Amniotic epithelial cell (primary cell): ENCODE measurements around the gene TRAF2.

ENCODE experiments used
- DNase-seq: peaks from one replicate; pipeline ENCODE4 v3.0.0-alpha.2; 2010; ENCODE audit warnings: low read depth

Gene TRAF2

DNA sequence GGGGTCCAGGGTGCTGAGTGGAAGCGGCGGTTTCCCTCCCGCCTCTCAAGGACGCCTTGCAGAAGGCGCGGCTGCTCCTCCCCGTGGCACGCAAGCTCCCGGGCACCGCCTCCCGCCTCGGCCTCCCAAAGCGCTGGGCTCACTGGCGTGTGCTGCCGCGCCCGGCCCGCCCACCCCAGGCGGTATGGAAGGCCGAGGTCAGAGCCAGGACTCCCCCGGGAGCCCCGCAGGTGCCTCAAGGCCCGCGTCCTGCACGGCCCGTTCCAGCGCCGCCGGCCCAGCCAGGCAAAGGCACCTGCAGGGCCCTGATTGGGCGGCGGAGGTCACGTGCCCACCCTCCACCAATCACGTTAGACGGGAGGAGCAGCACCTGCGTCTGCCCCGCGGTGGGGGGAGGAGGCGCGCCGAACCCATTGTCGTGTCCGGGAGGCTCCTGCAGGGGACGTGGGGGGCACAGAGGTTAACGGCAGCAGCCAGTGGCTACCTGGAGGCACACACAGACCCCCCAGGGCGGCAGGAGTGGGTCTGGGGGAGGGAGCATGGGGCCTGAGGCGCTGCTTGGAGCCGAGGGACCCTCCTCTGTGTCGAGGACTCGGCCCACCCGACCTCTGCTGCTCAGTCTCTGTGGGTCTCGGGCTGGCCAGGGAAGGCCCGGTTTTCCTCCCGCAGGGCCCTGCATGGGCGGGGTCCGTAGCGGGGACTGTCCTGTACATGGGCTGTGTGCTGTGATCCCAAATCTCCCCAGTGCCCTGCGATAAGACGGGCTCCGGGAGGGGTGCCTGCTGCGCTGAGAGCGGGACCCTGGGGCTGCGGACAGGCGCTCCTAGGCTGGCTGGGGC is 63.7 kb downstream of the TRAF2 start:
- DNase-seq: peak; percentile 61

DNA sequence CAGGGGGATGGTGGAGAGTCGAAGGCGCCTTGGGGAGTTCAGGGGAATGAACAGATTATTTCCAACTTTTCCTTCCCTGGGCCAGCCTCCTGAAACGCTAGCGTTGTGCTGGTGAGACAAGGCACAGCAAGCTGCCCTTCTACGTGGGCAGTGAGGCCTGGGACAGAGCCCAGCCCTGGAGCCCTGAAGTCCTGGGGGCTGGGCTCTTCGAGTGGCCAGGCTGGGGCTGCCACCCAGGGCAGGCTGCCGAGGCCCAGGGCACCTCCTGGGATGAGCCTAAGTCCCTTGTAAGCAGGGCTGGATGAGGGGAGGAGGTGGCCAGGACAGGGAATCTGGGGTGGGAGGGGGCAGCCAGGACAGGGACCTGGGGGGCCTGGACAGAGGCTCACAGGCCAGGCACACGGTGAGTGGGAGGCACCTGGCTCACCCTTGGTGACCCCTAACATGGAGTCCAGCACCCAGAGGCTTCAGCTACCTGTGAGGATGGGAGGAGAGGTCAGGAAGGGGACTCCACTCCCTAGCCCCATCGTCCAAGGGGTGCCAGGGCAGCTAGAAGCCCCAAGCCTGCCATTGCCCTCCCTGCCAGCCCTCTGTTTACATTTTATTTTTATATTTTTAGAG is 64.5 kb downstream of the TRAF2 start:
- no peak for DNase-seq

DNA sequence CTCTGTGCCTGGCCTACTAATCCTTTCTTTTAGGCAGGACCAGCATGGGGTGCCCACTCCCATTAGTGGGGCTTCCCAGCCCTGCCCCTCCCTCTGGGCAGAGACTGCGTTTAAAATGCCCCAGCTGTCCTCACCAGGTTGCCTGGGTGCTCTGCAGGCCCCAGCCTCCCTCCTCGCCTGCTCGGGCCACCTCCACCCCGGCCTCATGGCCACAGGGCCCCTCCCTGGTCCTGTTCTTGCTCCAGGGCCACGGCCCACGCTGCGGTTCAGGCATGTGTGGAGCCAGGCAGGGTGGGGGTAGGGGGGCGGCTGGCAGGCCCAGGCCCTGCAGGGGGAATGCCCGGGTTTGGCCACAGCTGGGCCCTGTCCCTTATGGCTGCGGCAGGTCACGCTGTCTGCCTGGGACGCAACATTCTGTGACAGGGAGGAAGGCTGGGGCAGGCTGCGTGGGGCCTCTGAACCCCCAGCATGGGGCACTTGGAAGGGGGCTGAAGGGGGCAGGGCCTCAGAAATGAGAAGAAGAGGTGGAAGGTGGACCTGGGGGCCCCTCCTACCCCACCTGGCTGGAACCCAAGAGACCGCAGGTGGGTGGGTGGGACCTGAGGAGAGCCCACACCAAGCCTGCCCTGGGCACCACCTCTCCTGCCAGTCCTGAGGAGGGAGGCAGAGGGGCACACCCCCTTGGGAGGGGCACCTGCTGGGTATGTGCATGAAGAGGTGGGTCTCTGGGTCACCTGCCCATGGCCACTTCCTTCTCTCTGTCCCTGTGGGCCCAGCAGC is 65.4 kb downstream of the TRAF2 start, which contains the start of gene LCN12:
LCN12 (plus strand) TSS at position 733 of the 780 bp plus-strand sequence. CDS start 55 bp downstream, outside the sequence.
- DNase-seq: no peak

DNA sequence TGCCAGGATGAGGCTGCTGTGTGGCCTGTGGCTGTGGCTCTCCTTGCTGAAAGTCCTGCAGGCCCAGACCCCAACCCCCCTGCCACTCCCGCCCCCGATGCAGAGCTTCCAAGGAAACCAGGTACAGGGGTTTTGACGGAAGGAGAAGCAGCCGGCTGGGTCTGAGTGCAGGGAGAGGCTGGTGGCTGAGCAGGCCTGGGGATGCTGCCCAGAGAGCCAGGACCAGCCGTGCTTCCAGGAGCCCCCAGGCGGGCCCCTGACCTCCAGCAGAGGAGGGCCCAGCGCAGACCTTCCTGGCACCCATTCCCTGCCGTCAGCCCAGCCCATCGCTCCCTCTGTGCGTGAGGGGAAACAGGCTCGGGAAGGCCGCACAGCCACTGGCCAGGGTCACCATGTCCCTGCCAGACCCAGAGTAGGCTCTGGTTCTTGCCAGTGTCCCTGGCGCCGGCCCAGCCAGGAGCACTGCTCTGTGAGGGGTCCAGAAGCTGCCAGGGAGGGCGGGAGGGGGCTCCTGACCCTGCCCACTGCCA is 66.1 kb downstream of the TRAF2 start:
- DNase-seq: no peak

DNA sequence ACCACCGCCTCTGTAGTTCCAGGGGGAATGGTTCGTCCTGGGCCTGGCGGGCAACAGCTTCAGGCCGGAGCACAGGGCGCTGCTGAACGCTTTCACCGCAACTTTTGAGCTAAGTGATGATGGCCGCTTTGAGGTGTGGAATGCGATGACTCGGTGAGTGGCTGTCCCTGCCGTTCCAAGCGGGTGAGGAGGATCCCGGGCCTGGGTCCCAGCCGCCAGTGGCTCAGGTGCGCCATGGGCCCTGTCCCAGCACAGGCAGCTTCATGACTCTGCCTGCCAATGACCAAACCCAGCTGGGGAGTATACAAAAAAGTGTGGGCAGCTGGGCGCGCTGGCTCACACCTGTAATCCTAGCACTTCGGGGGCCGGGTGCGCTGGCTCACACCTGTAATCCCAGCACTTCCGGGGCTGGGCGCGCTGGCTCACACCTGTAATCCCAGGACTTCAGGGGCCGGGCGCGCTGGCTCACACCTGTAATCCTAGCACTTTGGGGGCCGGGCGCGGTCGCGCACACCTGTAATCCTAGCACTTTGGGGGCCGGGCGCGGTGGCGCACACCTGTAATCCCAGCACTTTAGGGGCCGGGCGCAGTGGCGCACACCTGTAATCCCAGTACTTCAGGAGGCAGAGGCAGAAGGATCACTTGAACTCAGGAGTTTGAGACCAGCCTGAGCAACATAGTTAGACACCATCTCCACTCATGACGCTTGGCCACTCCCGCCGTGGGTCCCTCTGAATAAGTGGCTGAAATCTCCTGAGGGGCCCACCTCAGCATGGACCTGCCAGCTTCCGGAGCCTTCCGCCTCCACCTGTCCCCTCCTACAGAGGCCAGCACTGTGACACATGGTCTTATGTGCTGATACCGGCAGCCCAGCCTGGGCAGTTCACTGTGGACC is 66.8 kb downstream of the TRAF2 start:
- DNase-seq: no peak

DNA sequence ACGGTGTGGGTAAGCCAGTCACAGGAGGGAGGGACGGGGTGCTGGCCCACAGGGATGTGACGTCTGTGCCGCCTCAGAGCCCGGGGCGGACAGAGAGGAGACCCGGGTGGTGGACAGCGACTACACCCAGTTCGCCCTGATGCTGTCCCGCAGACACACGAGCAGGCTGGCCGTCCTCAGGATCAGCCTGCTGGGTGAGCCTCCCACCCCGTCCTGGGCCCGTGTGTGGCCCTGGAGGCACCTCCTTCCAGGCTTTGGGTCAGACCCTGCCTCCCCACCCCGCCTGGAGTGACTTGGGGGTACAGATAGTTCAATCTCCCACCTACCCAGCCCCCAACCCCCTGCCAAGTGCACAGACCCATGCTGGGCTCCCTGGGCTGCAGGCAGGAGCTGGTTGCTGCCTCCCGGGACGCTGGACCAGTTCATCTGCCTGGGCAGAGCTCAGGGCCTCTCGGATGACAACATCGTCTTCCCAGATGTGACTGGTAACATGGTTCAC is 67.5 kb downstream of the TRAF2 start:
- DNase-seq: no peak

DNA sequence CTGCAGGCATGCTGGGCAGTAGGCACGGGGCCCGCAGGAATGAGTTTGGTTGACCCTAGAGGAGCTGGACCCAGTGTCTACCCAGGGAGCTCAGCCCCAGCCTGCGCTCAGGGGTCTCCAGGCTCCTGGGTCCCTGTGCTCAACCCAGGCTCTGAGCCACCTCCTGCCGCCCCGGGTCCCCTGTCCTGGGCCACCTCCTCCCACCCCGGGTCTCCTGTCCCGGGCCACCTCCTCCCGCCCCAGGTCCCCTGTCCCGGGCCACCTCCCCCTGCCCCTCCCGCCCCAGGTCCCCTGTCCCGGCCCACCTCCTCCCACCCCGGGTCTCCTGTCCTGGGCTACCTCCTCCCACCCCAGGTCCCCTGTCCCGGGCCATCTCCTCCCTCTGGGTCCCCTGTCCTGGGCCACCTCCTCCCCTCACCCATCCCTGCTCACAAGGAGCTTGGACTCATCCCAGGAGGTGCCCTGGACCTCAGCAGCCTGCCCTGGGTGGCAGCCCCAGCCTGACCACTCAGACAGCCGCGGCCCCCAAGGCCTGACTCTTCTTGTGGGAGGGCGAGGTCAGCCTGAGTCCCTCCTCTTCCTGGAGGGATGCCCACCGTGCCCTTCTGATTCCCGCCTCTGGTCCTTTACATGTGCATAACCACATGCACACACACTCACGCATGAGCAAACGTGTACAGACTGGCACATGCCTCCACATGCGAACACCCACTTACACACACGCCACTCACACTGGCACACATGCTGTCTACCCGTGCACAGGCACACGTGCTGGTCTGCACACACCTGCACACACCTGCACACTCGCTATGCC is 68.2 kb downstream of the TRAF2 start:
- DNase-seq: no peak

DNA sequence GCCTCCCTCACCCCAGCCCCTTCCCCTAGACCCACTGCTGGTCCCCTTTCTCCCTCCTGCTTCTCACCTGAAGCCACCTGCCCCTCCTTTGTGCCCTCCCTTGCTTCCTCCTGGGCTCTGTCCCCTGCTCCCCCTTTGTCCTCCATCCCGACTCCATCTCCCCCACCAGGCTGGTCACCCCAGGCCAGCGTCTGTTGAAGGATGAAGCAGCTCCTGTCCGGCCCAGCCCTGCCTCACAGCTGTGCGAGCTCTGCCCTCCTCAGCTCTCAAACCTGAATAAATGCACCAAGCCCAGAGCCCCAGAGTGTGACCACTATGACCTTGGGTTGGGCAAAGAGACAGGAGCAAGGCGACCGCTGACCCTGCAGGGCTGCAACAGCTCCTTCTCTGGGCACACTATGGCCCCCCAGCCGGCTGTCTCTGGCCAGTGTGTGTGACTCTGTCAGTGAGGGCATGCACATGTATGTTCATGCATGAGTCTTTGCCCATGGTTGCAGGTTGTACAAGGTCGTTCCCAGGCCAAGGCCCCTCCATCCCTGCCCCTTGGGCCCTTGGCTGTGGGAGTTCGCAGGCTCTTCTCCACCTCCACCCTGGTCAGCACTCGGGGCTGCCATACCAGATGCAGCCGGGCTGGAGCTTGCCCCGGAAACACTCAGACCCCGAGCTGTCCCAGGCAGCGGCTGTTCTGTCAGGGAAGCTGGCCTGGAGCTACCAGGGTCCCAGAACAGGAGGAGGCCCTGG is 69.1 kb downstream of the TRAF2 start:
- no peak for DNase-seq

DNA sequence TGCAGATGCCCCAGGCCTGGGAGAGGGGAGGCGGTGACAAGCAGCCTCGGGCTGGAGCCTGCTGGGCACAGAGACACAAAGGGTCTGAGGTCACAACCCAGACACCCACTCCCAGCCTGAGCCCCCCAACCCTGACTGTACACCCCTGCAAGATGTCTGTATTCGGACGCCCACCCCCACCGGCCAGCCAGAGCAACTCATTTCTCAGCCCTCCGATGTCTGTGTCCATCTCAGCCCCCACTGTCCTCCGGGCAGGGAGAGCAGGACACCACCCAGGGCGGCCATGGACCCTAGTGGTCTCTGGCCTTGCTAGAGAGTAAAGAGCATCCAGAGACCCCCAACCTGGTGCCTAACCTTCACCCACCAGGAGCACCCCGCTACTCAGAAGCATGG is 69.6 kb downstream of the TRAF2 start:
- DNase-seq: no peak

DNA sequence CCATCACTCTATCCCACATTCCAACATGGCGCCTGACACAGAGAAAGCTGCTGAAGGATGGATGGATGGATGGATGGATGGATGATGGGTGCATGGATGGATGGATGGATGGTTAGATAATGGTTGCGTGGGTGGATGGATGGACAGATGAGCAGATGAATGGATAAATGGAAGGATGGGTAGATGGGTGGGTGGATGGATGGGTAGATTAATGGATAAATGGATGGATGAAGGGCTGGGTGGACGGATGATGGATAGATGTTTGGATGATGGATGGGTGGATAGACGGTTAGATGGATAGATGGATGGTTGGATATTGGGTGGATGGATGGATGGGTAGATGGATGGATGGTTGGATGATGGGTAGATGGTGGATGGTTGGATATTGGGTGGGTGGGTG is 70.3 kb downstream of the TRAF2 start:
- DNase-seq: no peak

DNA sequence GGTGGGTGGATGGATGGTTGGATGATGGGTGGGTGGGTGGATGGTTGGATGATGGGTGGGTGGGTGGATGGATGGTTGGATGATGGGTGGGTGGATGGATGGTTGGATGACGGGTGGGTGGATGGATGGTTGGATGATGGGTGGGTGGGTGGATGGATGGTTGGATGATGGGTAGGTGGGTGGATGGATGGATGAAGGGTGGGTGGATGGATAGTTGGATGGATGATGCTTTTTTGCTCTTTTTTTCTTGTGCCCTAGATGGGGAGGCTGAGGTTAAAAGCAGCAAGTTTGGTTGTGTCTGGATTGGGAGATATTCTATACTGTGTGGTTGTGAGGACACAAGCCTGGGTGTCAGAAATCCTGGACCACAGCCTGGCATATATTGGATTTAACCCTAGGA is 71.1 kb downstream of the TRAF2 start:
- no peak for DNase-seq

DNA sequence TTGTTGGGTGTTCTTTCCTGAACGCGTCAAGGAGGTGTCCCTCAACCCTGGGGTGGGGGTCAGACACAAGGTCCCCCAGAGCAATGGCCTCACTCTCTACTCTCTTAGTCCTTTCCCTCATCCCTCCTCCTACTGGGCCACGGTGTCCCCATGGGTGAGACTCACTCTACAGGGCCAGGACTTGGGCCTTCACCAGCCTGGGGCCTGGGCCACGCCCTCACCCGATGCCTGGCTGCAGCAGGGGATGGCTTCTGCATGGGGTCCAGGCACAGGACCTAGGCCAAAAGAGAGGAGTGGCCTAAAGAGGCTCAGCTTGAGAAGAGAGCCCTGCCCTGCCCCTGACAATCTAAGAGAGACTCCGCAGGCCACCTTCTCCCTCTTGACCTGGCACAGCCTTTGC is 71.6 kb downstream of the TRAF2 start:
- DNase-seq: no peak

DNA sequence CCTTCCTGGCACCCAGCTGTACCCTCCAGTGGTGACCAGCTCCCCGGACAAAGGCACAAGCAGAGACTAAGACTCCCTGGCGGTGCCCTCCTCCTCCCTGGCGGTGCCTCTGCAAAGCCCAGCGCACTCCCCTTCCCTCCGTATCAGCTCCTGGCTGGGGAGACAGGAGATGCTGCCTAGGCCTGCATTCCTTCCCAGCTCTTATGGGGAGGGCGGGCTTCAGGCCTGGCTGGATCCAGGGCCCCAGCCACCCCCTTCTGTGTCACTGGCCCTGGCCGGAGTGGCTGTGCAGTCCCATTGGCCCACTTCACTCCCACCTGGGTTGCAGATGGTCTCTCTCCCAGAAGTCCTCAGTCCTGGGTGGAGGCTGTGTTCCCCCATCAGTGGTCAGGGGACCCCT is 72.2 kb downstream of the TRAF2 start:
- DNase-seq: no peak

DNA sequence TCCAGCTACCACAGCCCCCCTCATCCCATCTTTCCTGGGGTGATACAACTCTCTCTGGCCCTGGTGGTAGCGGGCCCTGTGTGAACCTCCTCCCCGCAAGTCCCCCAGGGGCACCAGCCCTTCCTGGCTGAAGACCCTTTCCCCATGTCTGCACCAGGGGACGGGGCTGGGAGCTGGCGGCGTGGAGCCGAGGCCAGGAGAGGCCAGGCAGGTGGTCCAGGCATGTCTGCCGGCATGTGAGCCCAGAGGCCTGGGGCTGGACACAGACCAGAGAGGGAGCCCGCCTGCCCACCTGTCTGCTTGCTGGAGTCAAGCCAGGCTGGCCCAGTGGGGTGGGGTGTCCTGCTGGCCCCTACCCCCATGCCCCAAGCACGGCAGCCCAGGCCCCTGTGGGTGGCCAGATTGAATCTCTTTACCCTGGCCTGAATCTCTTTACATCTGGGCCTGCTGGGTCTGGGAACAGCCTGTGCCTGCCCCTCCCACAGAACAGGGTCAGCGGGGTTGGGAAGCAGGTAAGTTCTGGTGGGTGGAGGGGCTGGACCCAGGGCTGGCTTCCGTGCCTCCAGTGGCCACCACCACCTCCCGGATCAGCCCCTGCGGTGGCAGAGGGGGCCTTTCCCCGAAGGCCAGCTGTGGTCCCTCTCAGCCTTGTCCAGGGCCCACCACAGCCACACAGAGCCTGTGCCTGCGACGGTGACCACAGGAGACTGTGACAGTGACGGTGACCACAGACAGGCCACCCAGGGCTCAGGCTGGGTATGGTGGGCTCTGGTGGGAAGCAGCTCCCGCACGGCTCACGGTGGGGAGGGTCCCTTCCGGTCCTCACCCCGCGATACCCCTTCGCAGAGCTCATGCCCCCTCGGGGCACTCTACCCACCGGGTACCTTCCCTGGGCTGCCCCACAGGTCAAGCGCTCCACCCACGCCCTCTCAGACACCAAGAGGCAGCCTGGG is 72.9 kb downstream of the TRAF2 start:
- no peak for DNase-seq

DNA sequence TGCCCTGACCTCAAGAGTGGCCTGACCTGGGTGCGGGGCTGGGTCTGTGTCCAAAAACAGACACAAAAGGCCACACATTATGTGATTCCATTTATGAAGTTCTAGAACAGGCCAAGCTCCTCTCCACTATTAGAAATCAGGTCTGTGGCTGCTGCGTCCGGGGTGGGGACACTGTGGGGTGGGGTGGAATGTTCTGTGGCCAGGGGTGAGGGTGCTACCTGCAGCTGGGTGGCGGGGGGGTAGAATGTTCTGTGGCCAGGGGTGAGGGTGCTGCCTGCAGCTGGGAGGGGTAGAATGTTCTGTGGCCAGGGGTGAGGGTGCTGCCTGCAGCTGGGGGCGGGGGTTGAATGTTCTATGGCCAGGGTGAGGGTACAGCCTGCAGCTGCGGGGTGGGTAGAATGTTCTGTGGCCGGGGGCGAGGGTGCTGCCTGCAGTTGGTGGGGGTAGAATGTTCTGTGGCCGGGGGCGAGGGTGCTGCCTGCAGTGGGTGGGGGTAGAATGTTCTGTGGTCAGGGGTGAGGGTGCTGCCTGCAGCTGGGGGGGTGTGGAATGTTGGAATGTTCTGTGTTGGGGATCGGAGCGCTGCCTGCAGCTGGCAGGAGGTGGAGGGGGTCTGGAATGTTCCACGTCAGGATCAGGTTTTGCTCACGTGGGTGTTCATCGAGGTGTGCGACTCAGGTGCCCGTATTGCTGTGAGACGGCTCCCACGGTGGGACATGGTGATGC is 74.1 kb downstream of the TRAF2 start:
- DNase-seq: no peak

DNA sequence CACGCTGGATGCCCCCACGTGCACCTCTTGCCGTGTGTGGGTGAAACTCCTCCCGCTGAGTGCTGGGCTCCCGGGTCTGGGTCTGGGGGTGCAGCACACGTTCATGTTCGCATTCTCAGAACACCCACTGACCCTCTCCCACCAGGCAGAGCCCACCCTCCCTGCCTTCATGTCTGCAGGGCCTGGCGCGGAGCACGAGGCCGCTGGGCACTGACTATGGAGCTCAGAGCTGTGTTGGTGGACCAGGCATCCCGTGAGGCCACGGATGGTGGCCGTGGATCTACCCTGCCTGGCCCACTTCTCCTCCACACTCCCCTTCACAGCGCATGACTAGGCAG is 74.6 kb downstream of the TRAF2 start:
- DNase-seq: no peak

DNA sequence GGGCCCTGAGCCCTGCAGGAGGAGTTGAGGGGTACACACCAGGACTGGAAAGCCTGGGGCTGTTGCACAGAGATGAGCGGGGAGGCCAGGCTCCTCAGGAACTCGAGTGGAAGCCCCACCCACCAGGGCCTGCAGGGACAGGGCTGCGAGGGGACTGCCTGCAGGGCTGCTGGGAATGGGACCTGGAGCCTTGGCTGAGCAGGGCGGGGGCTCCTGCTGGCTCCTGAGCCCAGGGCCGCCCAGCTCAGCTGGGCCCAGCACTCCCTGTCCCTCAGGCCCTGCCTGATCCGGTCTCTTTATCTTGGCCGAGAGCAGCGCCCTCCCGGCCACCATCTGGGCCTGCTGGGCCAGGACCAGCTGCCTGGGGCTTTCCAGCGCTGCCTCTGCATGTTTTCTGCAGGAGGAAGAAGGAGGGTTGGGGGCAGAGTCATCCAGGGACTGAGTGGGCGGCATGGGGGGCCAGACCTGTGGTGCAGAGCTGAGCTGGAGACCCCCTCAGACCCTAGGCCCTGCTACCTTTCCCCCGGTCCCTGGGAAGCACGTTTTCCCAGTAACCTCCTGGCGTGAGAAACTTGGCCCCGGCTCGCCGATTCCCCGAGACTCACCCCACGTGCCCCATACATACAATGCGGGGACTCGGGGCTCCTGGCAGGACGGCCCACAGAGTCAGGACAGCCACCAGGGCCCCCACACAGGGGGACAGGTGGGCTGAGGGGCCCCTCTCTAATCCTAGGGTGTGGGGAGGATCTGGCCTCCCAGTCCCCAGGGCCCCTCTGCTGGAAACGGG is 75.2 kb downstream of the TRAF2 start:
- no peak for DNase-seq
